H1 (cell line): Measurements from ENCODE around the gene FRY. TPM values are rescaled to one million over a fixed set of nuclear protein-coding genes. Genes with fewer than 3 reads are reported as not detected.

Source experiments
- CTCF ChIA-PET: fragments of 300-600 bp; sonication (Branson Sonifier 250); formaldehyde crosslinking; loops from one replicate; lab custom pipeline; 2021; ENCODE audit not compliant: partially characterized antibody; lab: Charles Lee
- POLR2A ChIA-PET: fragments of 300-600 bp; sonication (Branson Sonifier 250); formaldehyde crosslinking; loops from one replicate; lab custom pipeline; 2021; ENCODE audit warnings: inconsistent platforms; ENCODE audit not compliant: partially characterized antibody; lab: Charles Lee
- DNase-seq, 2 experiments: peaks; one replicate each; pipeline versions ENCODE4 v3.0.0 to v3.0.0-alpha.2; 2010 to 2022; ENCODE audit warnings: low spot score in 2 of 2, low read depth in 1 of 2, mixed read lengths in 1 of 2
- FAIRE-seq: peaks from 2 replicates; lab custom pipeline; 2011; peaks lifted over from hg19 to GRCh38; lab: Jason Lieb, UNC
- H2AFZ ChIP-seq: 2 replicates; pipeline ENCODE4 v1.8.1; 2012; ENCODE audit warnings: low read length, inconsistent platforms
- H2AK5ac ChIP-seq: 2 replicates; pipeline ENCODE4 v1.6.1; 2013; ENCODE audit warnings: low read depth, low read length
- H2BK120ac ChIP-seq: replicated peaks from 2 replicates; pipeline ENCODE3; 2013; ENCODE audit warnings: low read depth, low read length, inconsistent platforms
- H2BK12ac ChIP-seq: 2 replicates; pipeline ENCODE4 v1.6.1; 2013; ENCODE audit warnings: low read depth, low read length
- H2BK15ac ChIP-seq: 2 replicates; pipeline ENCODE4 v1.6.1; 2013; ENCODE audit warnings: low read length
- H2BK20ac ChIP-seq: 2 replicates; pipeline ENCODE4 v1.6.1; 2013; ENCODE audit warnings: low read length
- H2BK5ac ChIP-seq: 2 replicates; pipeline ENCODE4 v1.6.1; 2013; ENCODE audit warnings: low read depth, low read length
- H3K14ac ChIP-seq: 2 replicates; pipeline ENCODE4 v1.6.1; 2013; ENCODE audit warnings: inconsistent platforms; ENCODE audit not compliant: insufficient read length
- H3K18ac ChIP-seq: 2 replicates; pipeline ENCODE4 v1.6.1; 2013; ENCODE audit warnings: low read length; ENCODE audit errors: extremely low read depth
- H3K23ac ChIP-seq: 2 replicates; pipeline ENCODE4 v1.6.1; 2013; ENCODE audit warnings: inconsistent platforms; ENCODE audit not compliant: insufficient read length
- H3K23me2 ChIP-seq: 2 replicates; pipeline ENCODE4 v1.6.1; 2013; ENCODE audit warnings: low read depth, low read length
- H3K27ac ChIP-seq: 2 replicates; pipeline ENCODE4 v1.6.1; 2011; ENCODE audit warnings: low read depth, low read length, inconsistent platforms
- H3K27me3 ChIP-seq, 4 experiments: replicated peaks in 1 of 4; 1 replicate in 1 of 4; 2 replicates in 3 of 4; pipeline versions ENCODE4 v1.6.1 to v1.8.1; 2011 to 2013; ENCODE audit warnings: low read length in 3 of 4, mild to moderate bottlenecking in 3 of 4, inconsistent platforms in 2 of 4, mixed read lengths in 2 of 4, moderate library complexity in 1 of 4; ENCODE audit not compliant: control insufficient read depth in 3 of 4, insufficient read depth in 3 of 4; ENCODE audit errors: extremely low read depth in 1 of 4
- H3K36me3 ChIP-seq, 4 experiments: 2 replicates each; pipeline versions ENCODE4 v1.6.1 to v1.8.1; 2011 to 2013; ENCODE audit warnings: mild to moderate bottlenecking in 4 of 4, low read length in 3 of 4, moderate library complexity in 2 of 4, control low read depth in 1 of 4, inconsistent platforms in 1 of 4; ENCODE audit not compliant: insufficient read depth in 4 of 4, control insufficient read depth in 2 of 4
- H3K4ac ChIP-seq: replicated peaks from 2 replicates; pipeline ENCODE3; 2013; ENCODE audit warnings: low read length, low read depth, mixed read lengths, inconsistent platforms; ENCODE audit not compliant: insufficient read length
- H3K4me1 ChIP-seq, 4 experiments: replicated peaks in 1 of 4; 1 replicate in 1 of 4; 2 replicates in 3 of 4; pipeline versions ENCODE4 v1.6.1 to v1.8.1; 2011 to 2013; ENCODE audit warnings: low read length in 3 of 4, inconsistent platforms in 2 of 4, mixed read lengths in 1 of 4; ENCODE audit not compliant: insufficient read depth in 4 of 4, control insufficient read depth in 3 of 4
- H3K4me2 ChIP-seq, 2 experiments: 2 replicates each; pipeline versions ENCODE4 v1.6.1 to v1.8.1; 2011 to 2013; ENCODE audit warnings: low read depth in 2 of 2, low read length in 2 of 2, control low read depth in 1 of 2, inconsistent platforms in 1 of 2, mild to moderate bottlenecking in 1 of 2; ENCODE audit not compliant: insufficient read depth in 1 of 2
- H3K4me3 ChIP-seq, 4 experiments: fragments of 200-600, 300-600 bp in 1 of 4; sonication (generic), shearing (Covaris generic), sonication (Bioruptor Twin) in 1 of 4; 2 replicates each; pipeline versions ENCODE4 v1.5.1 to v1.8.1; 2011 to 2016; ENCODE audit warnings: low read length in 4 of 4, low read depth in 3 of 4, control low read depth in 2 of 4, inconsistent platforms in 2 of 4, mild to moderate bottlenecking in 2 of 4, mixed read lengths in 1 of 4, moderate library complexity in 1 of 4; ENCODE audit not compliant: insufficient read depth in 2 of 4; ENCODE audit errors: extremely low read depth in 1 of 4
- H3K56ac ChIP-seq: replicated peaks from 2 replicates; pipeline ENCODE3; 2013; ENCODE audit warnings: low read depth, mild to moderate bottlenecking, mixed read lengths, low read length, inconsistent platforms; ENCODE audit not compliant: insufficient read length
- H3K79me1 ChIP-seq: 2 replicates; pipeline ENCODE4 v1.6.1; 2013; ENCODE audit warnings: low read depth, low read length, control low read depth
- H3K79me2 ChIP-seq, 2 experiments: 2 replicates each; pipeline versions ENCODE4 v1.6.1 to v1.8.1; 2012 to 2013; ENCODE audit warnings: low read length in 2 of 2, mild to moderate bottlenecking in 2 of 2, inconsistent platforms in 1 of 2; ENCODE audit not compliant: insufficient read depth in 2 of 2, control insufficient read depth in 1 of 2
- H3K9ac ChIP-seq, 4 experiments: replicated peaks in 1 of 4; 1 replicate in 1 of 4; 2 replicates in 3 of 4; pipeline versions ENCODE4 v1.6.1 to v1.8.1; 2011 to 2013; ENCODE audit warnings: low read depth in 3 of 4, low read length in 3 of 4, control low read depth in 2 of 4, mild to moderate bottlenecking in 2 of 4, moderate library complexity in 2 of 4, inconsistent platforms in 1 of 4; ENCODE audit errors: extremely low read depth in 1 of 4
- H3K9me3 ChIP-seq, 2 experiments: 2 replicates each; pipeline versions ENCODE4 v1.6.1 to v1.8.1; 2012 to 2013; ENCODE audit warnings: mild to moderate bottlenecking in 2 of 2, moderate library complexity in 2 of 2, control low read depth in 1 of 2, inconsistent platforms in 1 of 2, low read depth in 1 of 2, low read length in 1 of 2, mixed read lengths in 1 of 2; ENCODE audit not compliant: insufficient read depth in 2 of 2
- H4K20me1 ChIP-seq, 2 experiments: replicated peaks in 1 of 2; 2 replicates each; pipeline versions ENCODE3 to v1.8.1; 2011 to 2013; ENCODE audit warnings: inconsistent platforms in 2 of 2, low read length in 2 of 2, mild to moderate bottlenecking in 1 of 2; ENCODE audit not compliant: insufficient read depth in 2 of 2, control insufficient read depth in 1 of 2
- H4K5ac ChIP-seq: 2 replicates; pipeline ENCODE4 v1.6.1; 2013; ENCODE audit warnings: low read length, low read depth, mixed read lengths, inconsistent platforms; ENCODE audit not compliant: insufficient read length
- H4K8ac ChIP-seq: 2 replicates; pipeline ENCODE4 v1.8.0; 2013; ENCODE audit warnings: mild to moderate bottlenecking, moderate library complexity, low read length, inconsistent platforms; ENCODE audit not compliant: insufficient read depth; ENCODE audit errors: extremely low read depth
- H4K91ac ChIP-seq: replicated peaks from 2 replicates; pipeline ENCODE3; 2013; ENCODE audit warnings: low read length, mixed read lengths, inconsistent platforms; ENCODE audit not compliant: insufficient read length
- BCL11A ChIP-seq, 2 experiments: IDR thresholded peaks; one replicate each; pipeline ENCODE4 v1.6.1; 2011; ENCODE audit warnings: low read depth in 2 of 2, low read length in 2 of 2, mild to moderate bottlenecking in 2 of 2
- BRCA1 ChIP-seq: IDR thresholded peaks from 2 replicates; pipeline ENCODE4 v1.6.1; 2012; ENCODE audit warnings: low read depth, low read length, improper control_type of control experiment
- CEBPB ChIP-seq: IDR thresholded peaks from 2 replicates; pipeline ENCODE4 v1.6.1; 2012; ENCODE audit warnings: low read depth, low read length
- CREB1 ChIP-seq: IDR thresholded peaks from 2 replicates; pipeline ENCODE4 v1.6.1; 2012; ENCODE audit warnings: inconsistent platforms
- EZH2 ChIP-seq: fragments of 200-600 bp; sonication (generic); IDR thresholded peaks from 2 replicates; pipeline ENCODE4 v1.7.1; 2012; ENCODE audit warnings: low read depth, mild to moderate bottlenecking, moderate library complexity, low read length, inconsistent platforms; ENCODE audit not compliant: severe bottlenecking
- KDM5A ChIP-seq: fragments of 200-600 bp; IDR thresholded peaks from 2 replicates; pipeline ENCODE4 v1.7.1; 2012; ENCODE audit warnings: mild to moderate bottlenecking, low read length, inconsistent platforms, mixed read lengths
- PHF8 ChIP-seq: fragments of 200-600 bp; sonication (generic); conservative IDR thresholded peaks from 2 replicates; pipeline ENCODE4 v1.7.1; 2012; ENCODE audit warnings: low read depth, mild to moderate bottlenecking, inconsistent platforms, low read length, moderate library complexity
- POLR2A ChIP-seq, 2 experiments: IDR thresholded peaks; 1 replicate in 1 of 2; 2 replicates in 1 of 2; pipeline ENCODE4 v1.6.1; 2011; ENCODE audit warnings: low read depth in 2 of 2, low read length in 2 of 2, mild to moderate bottlenecking in 2 of 2; ENCODE audit errors: control extremely low read depth in 1 of 2
- POLR2AphosphoS5 ChIP-seq: IDR thresholded peaks from 2 replicates; pipeline ENCODE4 v1.6.1; 2011; ENCODE audit warnings: low read depth, low read length
- POU5F1 ChIP-seq: IDR thresholded peaks from 2 replicates; pipeline ENCODE4 v1.6.1; 2011; ENCODE audit warnings: low read depth, mild to moderate bottlenecking, low read length, moderate library complexity
- RBBP5 ChIP-seq: IDR thresholded peaks from 2 replicates; pipeline ENCODE4 v1.7.1; 2012; ENCODE audit warnings: low read depth, mild to moderate bottlenecking, inconsistent platforms, low read length, moderate library complexity, borderline replicate concordance
- YY1 ChIP-seq: IDR thresholded peaks from 2 replicates; pipeline ENCODE4 v1.6.1; 2011; ENCODE audit warnings: low read depth, mild to moderate bottlenecking, low read length
- WGBS, 2 experiments: shearing (Covaris generic) in 1 of 2; methylation state at CpG; one replicate each; pipeline versions ENCODE4 v1.1.6 to v1.1.7; 2013 to 2015; ENCODE audit warnings: low lambda C conversion rate in 2 of 2, mixed read lengths in 2 of 2, inconsistent platforms in 1 of 2, low coverage in 1 of 2, missing lambda C conversion rate in 1 of 2; ENCODE audit not compliant: insufficient replicate concordance in 2 of 2, insufficient coverage in 1 of 2, insufficient read length in 1 of 2; ENCODE audit errors: extremely low coverage in 1 of 2, missing lambda C conversion rate in 1 of 2; 5-methylcytosine and 5-hydroxymethylcytosine counted together
- polyA plus RNA-seq, 7 experiments: library from polyadenylated mRNA; depleted of rRNA in 3 of 7; stranded (reverse) in 5 of 7; unstranded in 2 of 7; fragments of >200 nt in 5 of 7; fragments of 200-250 nt in 2 of 7; gene quantifications; 1 replicate in 5 of 7; 2 replicates in 1 of 7; 4 replicates in 1 of 7; pipeline versions ENCODE4 v1.2.1 to v1.2.3, GENCODE V29; 2011 to 2013; ENCODE audit warnings: missing spikeins in 2 of 7, mixed read lengths in 2 of 7
- total RNA-seq: library from RNA; stranded (reverse); fragmentation: NEBNext Ultra II Directional; extraction: Animal tissue kit (Norgen Biotek cat#: 25700); gene quantifications from 2 replicates; pipeline ENCODE4 v1.2.1, GENCODE V29; 2021

FRY gene
- total and polyA plus RNA-seq, 2 of the 8 experiments (the other 6 are each of a cell fraction or from before 2014, with no cell fraction given): 4.3 to 9.2 TPM

DNA sequence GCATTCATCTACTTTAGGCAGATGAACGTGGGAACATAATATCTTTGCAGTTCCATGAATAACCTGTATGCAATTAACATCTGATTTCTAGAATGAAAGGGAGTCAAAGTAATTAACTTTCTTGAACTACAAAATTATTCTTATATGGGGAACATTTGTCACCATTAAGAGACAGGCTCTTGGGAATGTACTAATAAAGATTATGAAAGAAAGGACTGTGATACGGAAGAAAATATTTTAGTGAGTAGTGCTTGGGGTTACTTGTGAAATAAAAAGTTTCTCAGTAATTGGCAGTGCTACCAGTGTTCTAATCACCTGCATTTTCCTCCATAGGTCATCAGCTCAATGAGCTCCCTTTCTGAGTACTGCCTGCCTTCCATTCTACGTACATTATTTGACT lies 85.4 kb downstream of the FRY start:
- Histone ChIP-seq H3K9ac (no peak overlapping the region), H3K18ac (no peak overlapping the region), H3K23ac (no peak overlapping the region), H3K79me1 (no peaks in the 10 kb centered on the region), H2BK5ac (no peak overlapping the region), H3K4me2 (no peak overlapping the region), H3K79me2 (no peaks in the 10 kb centered on the region), H4K8ac (no peak overlapping the region), H2BK12ac (no peak overlapping the region), H3K4ac (no peak overlapping the region), H2AK5ac (no peak overlapping the region), H3K4me3 (no peak overlapping the region), H3K23me2 (no peaks in the 10 kb centered on the region), H2BK120ac (no peak overlapping the region), H3K27me3 (peaks cover 0 to 2% (median 0%) of the 10 kb centered on the region in 4 experiments; a peak in 1 of 7 replicates), H2BK20ac (no peak overlapping the region), H3K4me1 (no peaks in the 10 kb centered on the region), H4K5ac (no peak overlapping the region), H4K91ac (no peak overlapping the region), H3K36me3 (no peaks in the 10 kb centered on the region), H2AFZ (no peak overlapping the region), H3K27ac (no peak overlapping the region), H4K20me1 (peaks cover 0 to 1% of the 10 kb centered on the region in 2 experiments), H2BK15ac (no peak overlapping the region), H3K9me3 (no peaks in the 10 kb centered on the region), H3K14ac (no peak overlapping the region), H3K56ac (no peak overlapping the region)
- TF ChIP-seq BRCA1: no peak
- no peak for TF ChIP-seq RBBP5
- no peak for TF ChIP-seq PHF8
- no peak for TF ChIP-seq POLR2AphosphoS5
- no peak for TF ChIP-seq CREB1
- TF ChIP-seq YY1: no peak
- TF ChIP-seq EZH2: no peak
- no peak for TF ChIP-seq KDM5A
- TF ChIP-seq BCL11A (IDR thresholded peaks at IDR 0.05; ENCODE audit: low read depth in 2 of 2, low read length in 2 of 2): no peak
- TF ChIP-seq CEBPB: no peak
- TF ChIP-seq POU5F1: no peak
- no peak for TF ChIP-seq POLR2A (IDR thresholded peaks at IDR 0.05; ENCODE audit: control extremely low read depth in 1 of 2, low read depth in 2 of 2, low read length in 2 of 2)
- WGBS, 2 experiments: 90% methylated on average over 3 of the region's 3 CpGs; no CpG with 5 or more reads in 1 of the 2 experiments
- ChIA-PET CTCF (interaction anchor here (0.7 to 1.3 kb wide), 3 partner anchors 9 to 150 kb away, joined by 3 read pairs; no protein-coding TSS in a partner anchor), POLR2A (no interaction called here)
- no peak for FAIRE-seq
- no peak for DNase-seq
